ENCODE results near the gene CACNA2D2. TPM values are rescaled to one million over a fixed set of nuclear protein-coding genes. Genes with fewer than 3 reads are reported as not detected.

Gene CACNA2D2
- total RNA-seq, 5 donors from 2014 or later (not counting 1 experiment from before 2014, with no cell fraction given): 2.6 to 8.9 (median 4.1) TPM

- Histone ChIP-seq H3K9me3 (no peaks in the 10 kb centered on the region), H3K4me1 (ENCODE audit: control insufficient read depth in 1 of 2, extremely low read depth in 1 of 2, insufficient read depth in 2 of 2, low read length in 2 of 2) (no peaks in the 10 kb centered on the region), H3K27me3 (replicated peaks in 1 of 2; ENCODE audit: control insufficient read depth in 2 of 2, extremely low read depth in 1 of 2, insufficient read depth in 2 of 2, low read length in 1 of 2) (peaks cover 0 to 67% of the 10 kb centered on the region in 2 experiments), H3K4me3 (ENCODE audit: control insufficient read depth in 1 of 2, extremely low read depth in 1 of 2, low read length in 1 of 2) (no peak overlapping the region), H3K36me3 (ENCODE audit: control insufficient read depth in 2 of 2, extremely low read depth in 1 of 2, insufficient read depth in 1 of 2, low read length in 1 of 2) (no peaks in the 10 kb centered on the region), H3K27ac (ENCODE audit: low read length) (no peak overlapping the region)
- Mint-ChIP-seq H3K4me1 (no peaks in the 10 kb centered on the region), H3K4me3 (no peak overlapping the region), H3K36me3 (no peaks in the 10 kb centered on the region), H3K27ac (no peak overlapping the region), H3K9me3 (no peaks in the 10 kb centered on the region), H3K27me3 (peaks cover 27 to 29% of the 10 kb centered on the region in 2 donors)
- POLR2A ChIA-PET: no interaction called here
- WGBS (ENCODE audit: insufficient coverage): 44% methylated on average over 4 of the region's 5 CpGs
- DNase-seq (no peak), ATAC-seq (replicated peaks in 1 of 4) (no peak)
- CTCF ChIA-PET: interaction anchor here (0.6 to 0.7 kb wide), 3 partner anchors 79 to 474 kb away, joined by 3 read pairs; no protein-coding TSS in a partner anchor
These were observed 33.2 kb upstream of the CACNA2D2 start for GRCh38 chr3:50536471-50537180.

GRCh38 chr3:50534681-50535330 lies 31.4 kb upstream of the CACNA2D2 start:
- ChIA-PET CTCF (interaction anchor here (0.5 to 0.8 kb wide), 2 partner anchors 48 to 188 kb away, joined by 3 to 4 read pairs; no protein-coding TSS in a partner anchor), POLR2A (no interaction called here)
- H3K27ac ChIP-seq (ENCODE audit: low read length): no peak overlapping the region
- no peak overlapping the region for H3K4me3 ChIP-seq (ENCODE audit: control insufficient read depth in 1 of 2, extremely low read depth in 1 of 2, low read length in 1 of 2)
- no peaks in the 10 kb centered on the region for H3K4me1 Mint-ChIP-seq
- H3K36me3 ChIP-seq (ENCODE audit: control insufficient read depth in 2 of 2, extremely low read depth in 1 of 2, insufficient read depth in 1 of 2, low read length in 1 of 2): no peaks in the 10 kb centered on the region
- no peaks in the 10 kb centered on the region for H3K4me1 ChIP-seq (ENCODE audit: control insufficient read depth in 1 of 2, extremely low read depth in 1 of 2, insufficient read depth in 2 of 2, low read length in 2 of 2)
- no peaks in the 10 kb centered on the region for H3K36me3 Mint-ChIP-seq
- H3K27ac Mint-ChIP-seq: no peak overlapping the region
- WGBS (ENCODE audit: insufficient coverage): 50% methylated on average over 5 of the region's 9 CpGs
- H3K4me3 Mint-ChIP-seq: no peak overlapping the region
- H3K27me3 Mint-ChIP-seq: peaks cover 25 to 32% of the 10 kb centered on the region in 2 donors
- no peaks in the 10 kb centered on the region for H3K9me3 ChIP-seq
- peaks cover 0 to 66% of the 10 kb centered on the region in 2 experiments for H3K27me3 ChIP-seq (replicated peaks in 1 of 2; ENCODE audit: control insufficient read depth in 2 of 2, extremely low read depth in 1 of 2, insufficient read depth in 2 of 2, low read length in 1 of 2)
- no peaks in the 10 kb centered on the region for H3K9me3 Mint-ChIP-seq
- DNase-seq (no peak), ATAC-seq (replicated peaks in 1 of 4) (no peak)

GRCh38 chr3:50533807-50534461 lies 30.5 kb upstream of the CACNA2D2 start:
- POLR2A ChIA-PET: no interaction called here
- no peaks in the 10 kb centered on the region for H3K36me3 Mint-ChIP-seq
- H3K9me3 Mint-ChIP-seq: no peaks in the 10 kb centered on the region
- no peak overlapping the region for H3K4me3 Mint-ChIP-seq
- Histone ChIP-seq H3K9me3 (no peaks in the 10 kb centered on the region), H3K4me3 (ENCODE audit: control insufficient read depth in 1 of 2, extremely low read depth in 1 of 2, low read length in 1 of 2) (no peak overlapping the region), H3K27ac (ENCODE audit: low read length) (no peak overlapping the region), H3K27me3 (replicated peaks in 1 of 2; ENCODE audit: control insufficient read depth in 2 of 2, extremely low read depth in 1 of 2, insufficient read depth in 2 of 2, low read length in 1 of 2) (peaks cover 0 to 69% of the 10 kb centered on the region in 2 experiments), H3K36me3 (ENCODE audit: control insufficient read depth in 2 of 2, extremely low read depth in 1 of 2, insufficient read depth in 1 of 2, low read length in 1 of 2) (no peaks in the 10 kb centered on the region), H3K4me1 (ENCODE audit: control insufficient read depth in 1 of 2, extremely low read depth in 1 of 2, insufficient read depth in 2 of 2, low read length in 2 of 2) (no peaks in the 10 kb centered on the region)
- no peaks in the 10 kb centered on the region for H3K4me1 Mint-ChIP-seq
- ATAC-seq (replicated peaks in 1 of 4) (no peak), DNase-seq (no peak)
- CTCF ChIA-PET: interaction anchor here in 1 of 2 donors (0.5 kb wide), 1 partner anchor 187 kb away, joined by 4 read pairs; no protein-coding TSS in a partner anchor
- peaks cover 30 to 35% of the 10 kb centered on the region in 2 donors for H3K27me3 Mint-ChIP-seq
- no peak overlapping the region for H3K27ac Mint-ChIP-seq
- 55% methylated on average over 7 of the region's 9 CpGs for WGBS (ENCODE audit: insufficient coverage)

- no peak for DNase-seq
- 89% methylated on average over 7 of the region's 13 CpGs for WGBS (ENCODE audit: insufficient coverage)
- no peaks in the 10 kb centered on the region for H3K4me1 Mint-ChIP-seq
- no peak overlapping the region for H3K27ac Mint-ChIP-seq
- Histone ChIP-seq H3K4me3 (ENCODE audit: control insufficient read depth in 1 of 2, extremely low read depth in 1 of 2, low read length in 1 of 2) (no peak overlapping the region), H3K4me1 (ENCODE audit: control insufficient read depth in 1 of 2, extremely low read depth in 1 of 2, insufficient read depth in 2 of 2, low read length in 2 of 2) (no peaks in the 10 kb centered on the region), H3K27me3 (replicated peaks in 1 of 2; ENCODE audit: control insufficient read depth in 2 of 2, extremely low read depth in 1 of 2, insufficient read depth in 2 of 2, low read length in 1 of 2) (peaks cover 0 to 72% of the 10 kb centered on the region in 2 experiments), H3K9me3 (no peaks in the 10 kb centered on the region), H3K36me3 (ENCODE audit: control insufficient read depth in 2 of 2, extremely low read depth in 1 of 2, insufficient read depth in 1 of 2, low read length in 1 of 2) (no peaks in the 10 kb centered on the region), H3K27ac (ENCODE audit: low read length) (no peak overlapping the region)
- no peaks in the 10 kb centered on the region for H3K9me3 Mint-ChIP-seq
- ChIA-PET CTCF (no interaction called here), POLR2A (no interaction called here)
- no peak overlapping the region for H3K4me3 Mint-ChIP-seq
- no peaks in the 10 kb centered on the region for H3K36me3 Mint-ChIP-seq
- H3K27me3 Mint-ChIP-seq: peaks cover 28 to 32% of the 10 kb centered on the region in 2 donors
- no peak for ATAC-seq (replicated peaks in 1 of 4)
These were observed 29.9 kb upstream of the CACNA2D2 start for GRCh38 chr3:50533316-50533715.

GRCh38 chr3:50532062-50532705 lies 28.8 kb upstream of the CACNA2D2 start:
- H3K4me3 ChIP-seq (ENCODE audit: control insufficient read depth in 1 of 2, extremely low read depth in 1 of 2, low read length in 1 of 2): no peak overlapping the region
- H3K4me1 ChIP-seq (ENCODE audit: control insufficient read depth in 1 of 2, extremely low read depth in 1 of 2, insufficient read depth in 2 of 2, low read length in 2 of 2): no peaks in the 10 kb centered on the region
- no peak overlapping the region for H3K4me3 Mint-ChIP-seq
- ATAC-seq (replicated peaks in 1 of 4) (no peak), DNase-seq (no peak)
- H3K27me3 ChIP-seq (replicated peaks in 1 of 2; ENCODE audit: control insufficient read depth in 2 of 2, extremely low read depth in 1 of 2, insufficient read depth in 2 of 2, low read length in 1 of 2): peaks cover 0 to 69% of the 10 kb centered on the region in 2 experiments
- no peak overlapping the region for H3K27ac ChIP-seq (ENCODE audit: low read length)
- H3K27me3 Mint-ChIP-seq: peaks cover 26 to 27% of the 10 kb centered on the region in 2 donors
- 88% methylated on average over 8 of the region's 9 CpGs for WGBS (ENCODE audit: insufficient coverage)
- H3K9me3 ChIP-seq: no peaks in the 10 kb centered on the region
- H3K4me1 Mint-ChIP-seq: no peaks in the 10 kb centered on the region
- POLR2A ChIA-PET: no interaction called here
- no peaks in the 10 kb centered on the region for H3K9me3 Mint-ChIP-seq
- H3K36me3 ChIP-seq (ENCODE audit: control insufficient read depth in 2 of 2, extremely low read depth in 1 of 2, insufficient read depth in 1 of 2, low read length in 1 of 2): no peaks in the 10 kb centered on the region
- H3K27ac Mint-ChIP-seq: peak overlapping the region in 1 of 2 donors; percentile 21
- H3K36me3 Mint-ChIP-seq: no peaks in the 10 kb centered on the region
- CTCF ChIA-PET: no interaction called here

- CTCF ChIA-PET: no interaction called here
- no peaks in the 10 kb centered on the region for H3K36me3 ChIP-seq (ENCODE audit: control insufficient read depth in 2 of 2, extremely low read depth in 1 of 2, insufficient read depth in 1 of 2, low read length in 1 of 2)
- no peaks in the 10 kb centered on the region for H3K4me1 Mint-ChIP-seq
- 75% methylated on average over 1 of the region's 4 CpGs for WGBS (ENCODE audit: insufficient coverage)
- no peak overlapping the region for H3K27ac ChIP-seq (ENCODE audit: low read length)
- peaks cover 0 to 71% of the 10 kb centered on the region in 2 experiments for H3K27me3 ChIP-seq (replicated peaks in 1 of 2; ENCODE audit: control insufficient read depth in 2 of 2, extremely low read depth in 1 of 2, insufficient read depth in 2 of 2, low read length in 1 of 2)
- no peaks in the 10 kb centered on the region for H3K36me3 Mint-ChIP-seq
- peaks cover 19 to 24% of the 10 kb centered on the region in 2 donors for H3K27me3 Mint-ChIP-seq
- POLR2A ChIA-PET: no interaction called here
- no peak for DNase-seq
- no peak overlapping the region for H3K4me3 Mint-ChIP-seq
- no peaks in the 10 kb centered on the region for H3K9me3 Mint-ChIP-seq
- H3K27ac Mint-ChIP-seq: no peak overlapping the region
- no peaks in the 10 kb centered on the region for H3K4me1 ChIP-seq (ENCODE audit: control insufficient read depth in 1 of 2, extremely low read depth in 1 of 2, insufficient read depth in 2 of 2, low read length in 2 of 2)
- no peaks in the 10 kb centered on the region for H3K9me3 ChIP-seq
- no peak overlapping the region for H3K4me3 ChIP-seq (ENCODE audit: control insufficient read depth in 1 of 2, extremely low read depth in 1 of 2, low read length in 1 of 2)
- no peak for ATAC-seq (replicated peaks in 1 of 4)
These were observed 27.8 kb upstream of the CACNA2D2 start for GRCh38 chr3:50531201-50531600.
